ENCODE measurements around the gene HMOX2. TPM values are rescaled to one million over a fixed set of nuclear protein-coding genes. Genes with fewer than 3 reads are reported as not detected.

The HMOX2 gene
- total RNA-seq, 1 donor: 26.7 TPM

DNA sequence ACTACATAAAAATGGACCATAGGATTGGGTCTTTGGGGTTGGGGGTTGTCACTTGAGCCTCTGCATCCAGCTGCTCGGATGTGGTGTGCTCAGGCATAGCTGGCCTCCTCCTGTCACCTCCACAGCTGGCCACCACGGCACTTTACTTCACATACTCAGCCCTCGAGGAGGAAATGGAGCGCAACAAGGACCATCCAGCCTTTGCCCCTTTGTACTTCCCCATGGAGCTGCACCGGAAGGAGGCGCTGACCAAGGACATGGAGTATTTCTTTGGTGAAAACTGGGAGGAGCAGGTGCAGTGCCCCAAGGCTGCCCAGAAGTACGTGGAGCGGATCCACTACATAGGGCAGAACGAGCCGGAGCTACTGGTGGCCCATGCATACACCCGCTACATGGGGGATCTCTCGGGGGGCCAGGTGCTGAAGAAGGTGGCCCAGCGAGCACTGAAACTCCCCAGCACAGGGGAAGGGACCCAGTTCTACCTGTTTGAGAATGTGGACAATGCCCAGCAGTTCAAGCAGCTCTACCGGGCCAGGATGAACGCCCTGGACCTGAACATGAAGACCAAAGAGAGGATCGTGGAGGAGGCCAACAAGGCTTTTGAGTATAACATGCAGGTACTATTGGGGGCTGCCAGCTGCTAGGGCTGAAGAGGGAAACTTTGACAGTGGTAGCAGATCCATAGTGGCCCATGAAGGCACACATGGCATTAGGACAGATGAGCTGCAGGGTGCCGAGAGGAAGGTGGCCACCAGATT, 31.6 kb downstream of the HMOX2 start:
- Histone ChIP-seq H3K4me1 (ENCODE audit: insufficient read depth, low read length) (peaks cover 56% of the 10 kb centered on the region), H3K9me3 (ENCODE audit: low read depth, low read length) (no peaks in the 10 kb centered on the region), H3K27me3 (ENCODE audit: insufficient read depth, low read length) (no peaks in the 10 kb centered on the region), H3K4me3 (ENCODE audit: low read length) (no peak overlapping the region)

DNA sequence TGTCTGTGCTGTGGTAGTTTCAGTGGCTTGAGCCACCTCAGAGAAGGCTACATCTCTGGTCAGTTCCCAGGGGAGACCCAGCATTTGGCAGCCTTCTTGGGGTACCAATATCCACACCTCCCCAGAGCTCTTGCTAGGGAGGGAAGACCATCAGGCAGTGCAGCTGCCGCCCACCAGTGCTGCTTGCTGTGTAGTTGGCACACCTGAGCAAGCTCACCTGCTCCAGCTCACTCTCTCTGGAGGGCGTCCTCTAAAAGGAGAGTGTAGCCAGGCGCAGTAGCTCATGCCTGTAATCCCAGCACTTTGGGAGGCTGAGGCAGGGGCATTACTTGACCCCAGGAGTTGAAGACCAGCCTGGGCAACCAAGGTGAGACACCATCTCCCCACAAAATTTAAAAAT, 32.6 kb downstream of the HMOX2 start:
- Histone ChIP-seq H3K4me3 (ENCODE audit: low read length) (no peak overlapping the region), H3K9me3 (ENCODE audit: low read depth, low read length) (no peaks in the 10 kb centered on the region), H3K27me3 (ENCODE audit: insufficient read depth, low read length) (no peaks in the 10 kb centered on the region), H3K4me1 (ENCODE audit: insufficient read depth, low read length) (peaks cover 57% of the 10 kb centered on the region)

DNA sequence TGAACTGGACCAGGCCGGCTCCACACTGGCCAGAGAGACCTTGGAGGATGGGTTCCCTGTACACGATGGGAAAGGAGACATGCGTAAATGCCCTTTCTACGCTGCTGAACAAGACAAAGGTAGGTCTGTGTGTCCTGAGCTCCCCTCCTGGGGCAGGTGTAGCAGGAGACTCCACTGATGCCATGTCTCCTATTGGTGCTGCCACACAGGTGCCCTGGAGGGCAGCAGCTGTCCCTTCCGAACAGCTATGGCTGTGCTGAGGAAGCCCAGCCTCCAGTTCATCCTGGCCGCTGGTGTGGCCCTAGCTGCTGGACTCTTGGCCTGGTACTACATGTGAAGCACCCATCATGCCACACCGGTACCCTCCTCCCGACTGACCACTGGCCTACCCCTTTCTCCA, 33.2 kb downstream of the HMOX2 start:
- Histone ChIP-seq H3K27me3 (ENCODE audit: insufficient read depth, low read length) (no peaks in the 10 kb centered on the region), H3K9me3 (ENCODE audit: low read depth, low read length) (no peaks in the 10 kb centered on the region), H3K4me3 (ENCODE audit: low read length) (no peak overlapping the region), H3K4me1 (ENCODE audit: insufficient read depth, low read length) (peaks cover 57% of the 10 kb centered on the region)

DNA sequence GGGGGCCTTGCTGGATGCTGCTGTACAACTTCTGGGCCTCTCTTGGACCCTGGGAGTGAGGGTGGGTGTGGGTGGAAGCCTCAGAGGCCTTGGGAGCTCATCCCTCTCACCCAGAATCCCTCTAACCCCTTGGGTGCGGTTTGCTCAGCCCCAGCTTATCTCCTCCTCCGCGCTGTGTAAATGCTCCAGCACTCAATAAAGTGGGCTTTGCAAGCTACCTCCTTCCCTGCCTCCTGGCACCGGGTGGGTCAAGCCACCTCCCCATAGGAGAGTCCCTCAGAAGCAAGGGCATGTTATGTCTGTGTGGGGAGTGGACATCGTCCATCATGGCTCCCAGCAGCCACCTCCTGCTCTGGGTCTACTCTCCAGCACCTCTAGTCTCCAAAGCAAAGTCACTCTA, 33.9 kb downstream of the HMOX2 start:
- H3K4me3 ChIP-seq (ENCODE audit: low read length): no peak overlapping the region
- H3K9me3 ChIP-seq (ENCODE audit: low read depth, low read length): no peaks in the 10 kb centered on the region
- peaks cover 57% of the 10 kb centered on the region for H3K4me1 ChIP-seq (ENCODE audit: insufficient read depth, low read length)
- H3K27me3 ChIP-seq (ENCODE audit: insufficient read depth, low read length): no peaks in the 10 kb centered on the region

DNA sequence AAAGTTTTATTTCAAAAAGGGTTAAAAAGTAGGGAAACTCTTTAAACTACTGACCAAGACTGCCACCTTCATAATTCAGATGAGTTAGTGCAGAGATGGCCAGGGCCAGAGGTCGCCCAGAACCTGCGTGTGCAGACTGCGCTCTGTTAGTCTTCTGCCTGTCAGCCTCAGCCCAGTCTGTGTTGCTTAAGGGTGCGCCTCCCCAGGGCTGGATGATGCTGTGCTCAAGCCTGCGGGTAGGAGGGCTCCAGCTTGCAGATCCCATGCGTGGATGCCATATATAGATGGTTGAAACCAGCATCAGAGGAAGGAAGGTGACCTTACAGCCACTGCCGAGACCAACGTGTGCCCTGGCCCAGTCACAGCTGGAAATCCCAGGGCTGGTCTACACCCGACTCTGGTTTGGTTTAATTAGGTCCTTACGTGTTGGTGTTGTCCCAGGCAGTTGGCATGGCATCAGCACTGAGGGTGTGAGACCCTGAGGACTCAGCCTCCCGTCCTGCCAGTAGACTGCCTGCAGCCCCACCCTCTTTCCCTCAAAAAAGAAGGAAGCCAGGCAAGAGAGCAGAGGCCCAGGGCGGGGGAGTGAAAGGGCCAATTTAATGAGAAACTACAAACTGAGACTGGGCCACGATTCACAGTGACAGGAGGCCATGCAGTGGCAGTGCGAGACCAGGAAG, 34.7 kb downstream of the HMOX2 start:
- Histone ChIP-seq H3K4me3 (ENCODE audit: low read length) (no peak overlapping the region), H3K9me3 (ENCODE audit: low read depth, low read length) (no peaks in the 10 kb centered on the region), H3K4me1 (ENCODE audit: insufficient read depth, low read length) (peaks cover 57% of the 10 kb centered on the region), H3K27me3 (ENCODE audit: insufficient read depth, low read length) (no peaks in the 10 kb centered on the region)

DNA sequence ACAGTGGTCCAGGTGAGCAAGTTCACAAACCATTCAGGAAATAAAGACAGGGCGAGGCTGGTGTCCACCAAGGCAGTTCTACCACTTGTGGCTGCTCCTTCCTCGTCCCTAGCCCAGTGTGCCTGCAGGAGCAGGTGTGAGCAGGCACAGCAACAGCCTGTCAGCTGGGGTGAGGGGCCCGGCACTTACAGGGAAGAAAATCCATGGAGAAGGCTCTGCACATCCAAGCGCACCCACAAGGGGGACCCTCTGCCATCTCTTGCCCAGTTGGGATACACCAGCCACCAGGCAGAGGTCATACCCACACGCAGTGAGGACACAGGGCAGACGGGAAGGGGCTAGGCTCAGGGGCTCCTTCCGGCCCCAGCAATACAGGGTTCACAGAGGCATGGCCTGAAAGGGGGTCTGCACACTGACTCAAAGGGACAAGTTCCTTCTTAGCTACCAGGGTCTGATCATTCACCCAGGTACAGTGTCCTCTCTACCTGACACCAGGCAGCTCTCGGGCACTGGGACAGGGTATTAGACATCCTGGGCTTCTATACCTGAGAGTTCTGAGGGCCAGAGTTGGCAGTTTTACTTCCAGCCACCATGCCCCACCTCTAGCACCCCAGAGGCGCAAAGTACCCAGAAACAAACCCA, 35.4 kb downstream of the HMOX2 start:
- Histone ChIP-seq H3K4me1 (ENCODE audit: insufficient read depth, low read length) (peaks cover 57% of the 10 kb centered on the region), H3K4me3 (ENCODE audit: low read length) (no peak overlapping the region), H3K9me3 (ENCODE audit: low read depth, low read length) (no peaks in the 10 kb centered on the region), H3K27me3 (ENCODE audit: insufficient read depth, low read length) (no peaks in the 10 kb centered on the region)

DNA sequence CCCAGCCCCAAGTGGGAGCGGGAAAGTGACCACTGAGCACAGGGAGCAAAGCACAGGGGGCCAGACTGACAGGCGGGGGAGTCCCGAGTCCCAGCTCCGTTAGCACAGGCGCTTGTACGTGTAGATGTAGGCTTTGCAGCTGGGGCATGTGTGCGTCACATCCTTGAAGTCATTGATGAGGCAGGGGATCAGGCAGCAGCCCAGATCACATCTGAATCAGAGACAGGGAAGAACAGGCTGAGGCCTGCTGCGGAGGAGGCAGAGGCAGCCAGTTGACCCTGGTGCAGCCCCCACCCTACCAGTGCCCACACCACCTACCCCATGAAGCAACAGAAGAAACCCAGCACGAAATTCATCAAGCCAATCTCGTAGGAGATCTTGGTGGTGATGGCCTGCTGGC, 36.3 kb downstream of the HMOX2 start:
- Histone ChIP-seq H3K27me3 (ENCODE audit: insufficient read depth, low read length) (no peaks in the 10 kb centered on the region), H3K4me1 (ENCODE audit: insufficient read depth, low read length) (peaks cover 59% of the 10 kb centered on the region), H3K9me3 (ENCODE audit: low read depth, low read length) (no peaks in the 10 kb centered on the region), H3K4me3 (ENCODE audit: low read length) (no peak overlapping the region)

DNA sequence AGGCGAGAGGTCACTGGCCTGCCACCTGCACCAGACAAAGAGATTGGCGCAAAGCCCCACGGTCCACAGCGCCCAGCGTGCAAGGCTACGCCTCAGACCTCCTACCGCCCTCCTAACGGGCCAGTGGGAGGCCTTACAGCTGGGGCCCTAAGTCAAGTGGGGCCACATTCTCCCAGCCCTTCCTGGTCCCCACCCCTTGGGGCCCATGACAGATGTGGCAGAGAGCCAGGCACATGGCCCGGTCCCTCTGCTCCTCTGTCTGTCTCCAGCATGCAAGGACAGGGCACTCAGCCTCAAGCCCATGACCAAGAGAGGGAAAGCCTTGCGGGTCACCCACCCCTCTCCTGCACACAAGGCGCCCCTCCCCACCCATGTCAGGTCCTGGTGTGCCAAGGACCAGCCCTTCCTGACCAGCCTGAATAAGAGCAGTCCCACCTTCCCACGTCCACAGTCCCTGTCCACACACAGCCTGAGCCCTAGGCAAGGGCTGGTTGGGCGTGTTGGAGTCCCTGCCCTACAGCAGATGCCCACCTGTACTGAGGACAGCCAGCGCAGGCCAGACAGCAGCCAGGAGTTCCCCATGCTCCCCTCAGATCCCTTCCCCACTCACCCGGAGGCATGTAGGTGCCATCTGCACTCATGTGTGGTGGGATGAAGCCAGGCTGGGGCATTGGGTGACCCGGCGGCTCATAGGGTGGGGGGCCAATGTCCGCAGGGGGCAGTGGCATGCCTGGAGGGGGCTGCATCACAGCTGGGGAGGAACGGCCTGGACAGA, 37.1 kb downstream of the HMOX2 start:
- H3K27me3 ChIP-seq (ENCODE audit: insufficient read depth, low read length): no peaks in the 10 kb centered on the region
- peaks cover 63% of the 10 kb centered on the region for H3K4me1 ChIP-seq (ENCODE audit: insufficient read depth, low read length)
- H3K9me3 ChIP-seq (ENCODE audit: low read depth, low read length): no peaks in the 10 kb centered on the region
- H3K4me3 ChIP-seq (ENCODE audit: low read length): no peak overlapping the region

DNA sequence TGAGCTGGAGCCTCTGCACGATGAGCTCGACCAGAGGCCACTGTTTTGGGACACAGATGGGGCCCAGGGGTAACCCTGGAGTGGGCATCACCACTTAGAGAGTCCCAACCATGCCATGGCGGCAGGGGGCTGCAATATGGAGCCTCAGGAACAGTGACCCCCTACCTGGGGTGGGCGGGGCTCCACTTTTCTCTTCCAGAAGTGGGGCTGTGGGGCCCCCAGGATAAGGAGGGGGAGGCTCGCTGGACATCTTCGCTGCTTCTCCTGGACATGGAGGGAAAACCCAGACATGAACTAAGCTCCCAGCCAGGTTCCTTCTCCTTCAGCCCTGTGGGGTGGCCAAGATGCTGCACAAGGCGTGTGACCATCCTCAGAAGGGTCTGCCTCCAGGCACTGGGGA, 37.7 kb downstream of the HMOX2 start:
- Histone ChIP-seq H3K4me3 (ENCODE audit: low read length) (no peak overlapping the region), H3K4me1 (ENCODE audit: insufficient read depth, low read length) (peaks cover 63% of the 10 kb centered on the region), H3K9me3 (ENCODE audit: low read depth, low read length) (no peaks in the 10 kb centered on the region), H3K27me3 (ENCODE audit: insufficient read depth, low read length) (no peaks in the 10 kb centered on the region)

DNA sequence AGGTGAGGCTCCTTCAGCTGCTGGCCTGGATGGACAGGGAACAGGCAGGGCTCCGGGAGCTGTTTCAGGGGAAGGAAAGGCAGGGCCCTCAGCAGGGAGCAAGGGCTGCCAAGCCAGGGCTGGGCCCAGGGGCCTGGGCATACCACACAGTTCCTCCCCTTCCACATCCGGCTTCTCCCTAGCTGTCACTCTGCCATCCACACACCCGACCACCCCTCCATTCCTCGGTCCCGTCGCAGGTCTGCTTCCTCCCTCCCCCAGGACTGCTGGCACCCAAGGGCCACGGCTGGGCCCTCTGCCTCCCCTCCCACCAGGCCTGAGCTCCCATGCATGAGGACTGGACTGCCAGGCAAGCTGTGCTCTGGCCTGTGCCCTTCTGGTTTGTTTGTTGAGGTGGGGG, 38.4 kb downstream of the HMOX2 start:
- Histone ChIP-seq H3K9me3 (ENCODE audit: low read depth, low read length) (no peaks in the 10 kb centered on the region), H3K4me1 (ENCODE audit: insufficient read depth, low read length) (peaks cover 69% of the 10 kb centered on the region), H3K4me3 (ENCODE audit: low read length) (no peak overlapping the region), H3K27me3 (ENCODE audit: insufficient read depth, low read length) (no peaks in the 10 kb centered on the region)

DNA sequence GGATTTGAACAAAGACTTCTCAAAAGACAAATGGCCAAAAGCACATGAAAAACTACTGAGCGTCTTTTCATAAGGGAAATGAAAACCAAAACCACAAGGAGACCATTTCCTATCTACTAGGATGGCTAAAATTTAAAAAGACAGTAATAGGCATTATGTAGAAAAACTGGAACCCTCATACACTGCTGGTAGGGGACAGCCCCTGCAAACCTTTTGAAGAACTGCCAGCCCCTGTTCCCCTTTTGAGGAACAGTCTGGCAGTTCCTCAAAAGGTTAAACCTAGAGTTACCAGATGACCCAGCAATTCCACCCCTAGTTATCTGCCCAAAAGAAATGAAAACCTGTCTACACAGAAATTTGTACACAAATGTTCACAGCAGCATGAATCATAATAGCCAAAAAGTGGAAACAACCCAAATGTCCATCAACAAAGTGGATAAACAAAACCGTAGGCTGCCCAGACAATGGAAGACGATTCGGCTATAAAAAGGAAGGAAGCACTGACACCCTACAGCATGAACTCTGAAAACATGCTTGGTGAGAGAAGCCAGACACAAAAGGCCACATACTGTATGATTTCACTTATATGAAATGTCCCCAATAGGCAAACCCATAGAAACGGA, 39.5 kb downstream of the HMOX2 start:
- H3K4me1 ChIP-seq (ENCODE audit: insufficient read depth, low read length): peaks cover 68% of the 10 kb centered on the region
- H3K27me3 ChIP-seq (ENCODE audit: insufficient read depth, low read length): no peaks in the 10 kb centered on the region
- H3K9me3 ChIP-seq (ENCODE audit: low read depth, low read length): no peaks in the 10 kb centered on the region
- no peak overlapping the region for H3K4me3 ChIP-seq (ENCODE audit: low read length)

DNA sequence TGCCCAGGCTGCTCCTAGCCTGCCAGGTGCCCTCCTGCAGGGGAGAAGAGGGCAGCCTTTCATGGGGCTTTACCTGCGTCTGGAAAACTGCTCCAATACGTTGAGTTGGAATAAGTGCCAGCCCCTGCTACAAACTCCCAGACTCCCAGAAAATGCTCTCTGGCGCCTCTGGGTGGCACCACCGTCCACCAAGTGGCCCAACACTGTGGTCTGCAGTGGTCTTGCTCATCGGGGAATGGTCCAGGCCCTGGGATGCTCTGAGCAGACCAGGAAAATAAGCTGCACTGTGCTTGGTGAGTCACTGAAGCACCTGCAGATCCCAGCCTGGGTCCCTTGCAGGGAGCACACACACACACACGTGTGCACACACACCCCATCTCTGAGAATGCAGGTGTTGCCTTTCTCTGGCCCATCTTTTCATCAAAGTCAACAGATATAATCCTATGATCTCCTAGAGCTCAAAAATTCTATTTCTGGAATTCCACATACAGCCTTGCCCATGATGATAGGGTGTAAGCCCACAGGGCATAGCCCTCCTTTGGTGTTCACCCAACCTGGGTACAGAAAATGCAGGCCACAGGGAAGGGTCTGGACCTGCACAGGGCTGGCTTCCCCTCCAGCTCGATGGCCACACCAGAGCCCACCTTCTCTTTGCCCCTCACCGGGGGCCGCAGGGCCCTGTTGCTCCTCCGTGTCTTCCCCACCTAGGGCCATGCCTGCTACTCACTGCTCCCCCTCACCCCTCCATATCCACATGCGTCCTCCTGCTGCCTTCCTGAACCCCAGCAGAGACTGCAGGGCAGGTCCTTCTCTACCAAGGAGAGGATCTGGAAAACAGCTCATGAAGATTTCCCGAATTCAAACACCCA, 41.8 kb downstream of the HMOX2 start:
- H3K4me1 ChIP-seq (ENCODE audit: insufficient read depth, low read length): peaks cover 64% of the 10 kb centered on the region
- H3K4me3 ChIP-seq (ENCODE audit: low read length): no peak overlapping the region
- no peaks in the 10 kb centered on the region for H3K9me3 ChIP-seq (ENCODE audit: low read depth, low read length)
- no peaks in the 10 kb centered on the region for H3K27me3 ChIP-seq (ENCODE audit: insufficient read depth, low read length)

DNA sequence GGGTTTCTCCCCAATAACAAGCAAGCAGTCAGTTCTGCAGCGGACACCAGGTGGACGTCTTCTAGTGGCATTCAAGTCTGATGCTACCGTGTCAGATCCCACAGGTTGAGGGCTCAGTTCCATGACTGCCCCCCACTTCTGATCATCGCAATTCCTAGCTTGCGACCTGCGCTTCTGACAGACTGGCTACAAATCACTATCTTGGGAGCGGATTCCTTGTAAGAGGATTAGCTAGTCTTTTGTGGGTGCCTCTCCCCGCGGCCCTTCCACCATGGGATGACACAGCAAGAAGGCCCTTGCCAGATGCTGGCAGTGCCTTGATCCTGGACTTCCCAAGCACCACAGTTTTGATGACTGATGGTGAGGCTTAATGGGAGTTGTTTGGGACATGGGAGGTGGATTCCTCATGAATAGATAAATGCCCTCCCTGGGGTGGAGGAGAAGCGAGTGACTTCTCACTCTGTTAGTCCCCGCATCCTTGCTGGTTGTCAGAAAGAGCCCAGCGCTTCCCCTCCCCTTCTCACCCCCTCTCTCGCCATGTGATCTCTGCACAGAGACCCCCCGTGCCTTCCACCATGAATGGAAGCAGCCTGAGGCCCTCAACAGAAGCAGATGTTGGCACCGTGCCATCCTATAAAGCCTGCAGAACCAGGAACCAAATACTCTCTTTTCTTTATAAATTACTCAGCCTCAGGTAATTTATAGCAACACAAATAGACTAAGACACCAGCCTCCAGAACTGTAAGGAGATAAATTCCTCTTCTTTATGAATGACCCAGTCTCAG, 43.3 kb downstream of the HMOX2 start:
- Histone ChIP-seq H3K27me3 (ENCODE audit: insufficient read depth, low read length) (no peaks in the 10 kb centered on the region), H3K4me3 (ENCODE audit: low read length) (no peak overlapping the region), H3K9me3 (ENCODE audit: low read depth, low read length) (no peaks in the 10 kb centered on the region), H3K4me1 (ENCODE audit: insufficient read depth, low read length) (peaks cover 57% of the 10 kb centered on the region)
